ENCODE results near the gene BBX.

- no peak for TF ChIP-seq CTCF (IDR thresholded peaks at IDR 0.05; ENCODE audit: borderline replicate concordance, extremely low read depth, low read length, poor library complexity, severe bottlenecking)
- TF ChIP-seq EZH2 (IDR thresholded peaks at IDR 0.05; ENCODE audit: borderline replicate concordance, low read depth, low read length, severe bottlenecking), result no peak
Observed at GRCh38 chr3:107679921-107680320, 157.2 kb downstream of the BBX start.

Measured in DND-41 (cell line).